Cardiac muscle cell (in vitro differentiated cells and primary cell): Measurements from ENCODE around the gene MCEMP1. TPM values are rescaled to one million over a fixed set of nuclear protein-coding genes. Genes with fewer than 3 reads are reported as not detected.

ENCODE experiments used
- DNase-seq, 2 donors: peaks; one replicate each; pipeline versions ENCODE4 v3.0.0 to v3.0.0-alpha.2; 2010 to 2017; ENCODE audit warnings: low read depth in 1 of 2, low spot score in 1 of 2
- H3K27ac ChIP-seq: fragments of 200-600 bp; sonication (generic); 2 replicates; pipeline ENCODE4 v1.5.1; 2016
- H3K27me3 ChIP-seq: fragments of 200-600 bp; sonication (generic); 2 replicates; pipeline ENCODE4 v1.6.0; 2016; ENCODE audit warnings: control low read depth
- H3K36me3 ChIP-seq: fragments of 200-600 bp; sonication (generic); 2 replicates; pipeline ENCODE4 v1.5.1; 2016; ENCODE audit warnings: control low read depth
- H3K4me1 ChIP-seq: fragments of 200-600 bp; sonication (generic); 2 replicates; pipeline ENCODE4 v1.8.1; 2017; ENCODE audit warnings: low read depth, mild to moderate bottlenecking, mixed run types
- H3K4me3 ChIP-seq: fragments of 200-600 bp; sonication (generic); 2 replicates; pipeline ENCODE4 v1.5.1; 2016; ENCODE audit warnings: mild to moderate bottlenecking
- H3K9me3 ChIP-seq: fragments of 200-600 bp; sonication (generic); 2 replicates; pipeline ENCODE4 v1.5.1; 2017; ENCODE audit warnings: low read depth, mild to moderate bottlenecking, control low read depth
- polyA plus RNA-seq: library from polyadenylated mRNA; unstranded; fragments of >200 nt; fragmentation: Nextera tagmentation; extraction: Ambion mirVana; gene quantifications from 2 replicates; pipeline ENCODE4 v1.2.1, GENCODE V29; 2016
- total RNA-seq: library from RNA; depleted of rRNA; stranded (reverse); fragments of >200 nt; gene quantifications from 2 replicates; pipeline ENCODE4 v1.2.3, GENCODE V29; 2016
- TF ChIP-seq, protein P1 (sequence below): IDR thresholded peaks from 2 replicates; pipeline ENCODE4 v1.5.1; 2012; ENCODE audit warnings: low read depth, mild to moderate bottlenecking, low read length

The MCEMP1 gene
- total and polyA plus RNA-seq, 2 experiments from 2014 or later, result not detected

GRCh38 chr19:7698583-7698982 is 21.7 kb downstream of the MCEMP1 start:
- Histone ChIP-seq H3K4me3 (no peak overlapping the region), H3K9me3 (no peaks in the 10 kb centered on the region), H3K4me1 (no peaks in the 10 kb centered on the region), H3K27ac (no peak overlapping the region), H3K36me3 (no peaks in the 10 kb centered on the region), H3K27me3 (peaks cover 11% of the 10 kb centered on the region)
- DNase-seq, result no peak
- TF ChIP-seq, protein P1, sequence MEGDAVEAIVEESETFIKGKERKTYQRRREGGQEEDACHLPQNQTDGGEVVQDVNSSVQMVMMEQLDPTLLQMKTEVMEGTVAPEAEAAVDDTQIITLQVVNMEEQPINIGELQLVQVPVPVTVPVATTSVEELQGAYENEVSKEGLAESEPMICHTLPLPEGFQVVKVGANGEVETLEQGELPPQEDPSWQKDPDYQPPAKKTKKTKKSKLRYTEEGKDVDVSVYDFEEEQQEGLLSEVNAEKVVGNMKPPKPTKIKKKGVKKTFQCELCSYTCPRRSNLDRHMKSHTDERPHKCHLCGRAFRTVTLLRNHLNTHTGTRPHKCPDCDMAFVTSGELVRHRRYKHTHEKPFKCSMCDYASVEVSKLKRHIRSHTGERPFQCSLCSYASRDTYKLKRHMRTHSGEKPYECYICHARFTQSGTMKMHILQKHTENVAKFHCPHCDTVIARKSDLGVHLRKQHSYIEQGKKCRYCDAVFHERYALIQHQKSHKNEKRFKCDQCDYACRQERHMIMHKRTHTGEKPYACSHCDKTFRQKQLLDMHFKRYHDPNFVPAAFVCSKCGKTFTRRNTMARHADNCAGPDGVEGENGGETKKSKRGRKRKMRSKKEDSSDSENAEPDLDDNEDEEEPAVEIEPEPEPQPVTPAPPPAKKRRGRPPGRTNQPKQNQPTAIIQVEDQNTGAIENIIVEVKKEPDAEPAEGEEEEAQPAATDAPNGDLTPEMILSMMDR, result no peak

GRCh38 chr19:7699003-7699402 is 22.1 kb downstream of the MCEMP1 start:
- no peaks in the 10 kb centered on the region for H3K4me1 ChIP-seq
- no peaks in the 10 kb centered on the region for H3K36me3 ChIP-seq
- DNase-seq, result no peak
- peaks cover 11% of the 10 kb centered on the region for H3K27me3 ChIP-seq
- no peak overlapping the region for H3K4me3 ChIP-seq
- TF ChIP-seq, protein P1, result no peak
- no peaks in the 10 kb centered on the region for H3K9me3 ChIP-seq
- H3K27ac ChIP-seq, result no peak overlapping the region

DNA sequence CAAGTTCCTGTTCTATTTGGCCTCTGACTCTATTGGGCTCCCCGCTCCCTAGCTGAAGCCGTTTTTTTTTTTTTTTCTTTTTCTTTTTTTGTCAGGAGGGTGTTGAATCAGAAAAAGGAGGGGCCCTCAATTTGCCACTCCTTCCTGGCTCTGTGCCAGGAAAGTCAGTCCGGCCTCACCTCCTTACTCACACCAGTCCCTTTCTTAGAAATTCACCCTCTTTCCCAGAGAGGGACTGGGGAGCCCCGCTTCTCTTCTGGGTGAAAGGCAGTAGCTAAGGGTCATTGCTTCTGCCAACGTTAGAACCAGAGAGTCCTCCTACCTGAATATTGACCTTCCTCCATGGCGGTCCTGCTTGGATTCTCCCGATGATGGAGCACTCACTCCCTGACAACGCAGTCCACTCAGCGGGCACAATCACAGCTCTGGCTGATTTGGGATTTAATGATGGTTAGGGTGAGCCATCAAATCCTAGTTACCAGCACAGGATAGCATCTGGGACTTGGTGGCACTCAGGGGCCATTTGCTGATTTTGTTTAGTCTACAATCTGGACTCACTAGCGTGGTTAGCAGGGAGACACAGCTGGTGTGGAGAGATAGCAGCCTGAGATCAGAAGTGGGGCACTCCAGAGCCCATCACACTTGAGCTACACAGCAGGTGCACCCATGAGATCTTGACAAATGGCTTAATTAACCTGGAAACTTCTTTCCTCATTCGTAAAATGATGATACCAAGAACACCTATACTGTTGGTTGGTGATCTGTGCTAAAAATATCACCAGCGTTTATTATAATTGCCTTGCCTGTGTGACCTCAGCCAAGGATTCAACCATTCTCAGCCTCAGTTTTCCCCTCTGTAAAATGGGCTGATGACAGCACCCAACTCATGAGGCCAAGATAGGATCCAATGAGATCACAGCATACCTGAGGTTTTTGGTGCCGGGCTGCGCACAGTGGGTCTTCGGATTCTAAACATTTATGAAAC is 22.8 kb downstream of the MCEMP1 start:
- no peaks in the 10 kb centered on the region for H3K9me3 ChIP-seq
- DNase-seq, result no peak
- H3K4me1 ChIP-seq, result no peaks in the 10 kb centered on the region
- no peak overlapping the region for H3K27ac ChIP-seq
- peaks cover 11% of the 10 kb centered on the region for H3K27me3 ChIP-seq
- no peak overlapping the region for H3K4me3 ChIP-seq
- H3K36me3 ChIP-seq, result no peaks in the 10 kb centered on the region
- TF ChIP-seq, protein P1, result no peak

- no peak for DNase-seq
- H3K36me3 ChIP-seq, result no peaks in the 10 kb centered on the region
Observed at GRCh38 chr19:7701049-7701653, 24.3 kb downstream of the MCEMP1 start.

DNA sequence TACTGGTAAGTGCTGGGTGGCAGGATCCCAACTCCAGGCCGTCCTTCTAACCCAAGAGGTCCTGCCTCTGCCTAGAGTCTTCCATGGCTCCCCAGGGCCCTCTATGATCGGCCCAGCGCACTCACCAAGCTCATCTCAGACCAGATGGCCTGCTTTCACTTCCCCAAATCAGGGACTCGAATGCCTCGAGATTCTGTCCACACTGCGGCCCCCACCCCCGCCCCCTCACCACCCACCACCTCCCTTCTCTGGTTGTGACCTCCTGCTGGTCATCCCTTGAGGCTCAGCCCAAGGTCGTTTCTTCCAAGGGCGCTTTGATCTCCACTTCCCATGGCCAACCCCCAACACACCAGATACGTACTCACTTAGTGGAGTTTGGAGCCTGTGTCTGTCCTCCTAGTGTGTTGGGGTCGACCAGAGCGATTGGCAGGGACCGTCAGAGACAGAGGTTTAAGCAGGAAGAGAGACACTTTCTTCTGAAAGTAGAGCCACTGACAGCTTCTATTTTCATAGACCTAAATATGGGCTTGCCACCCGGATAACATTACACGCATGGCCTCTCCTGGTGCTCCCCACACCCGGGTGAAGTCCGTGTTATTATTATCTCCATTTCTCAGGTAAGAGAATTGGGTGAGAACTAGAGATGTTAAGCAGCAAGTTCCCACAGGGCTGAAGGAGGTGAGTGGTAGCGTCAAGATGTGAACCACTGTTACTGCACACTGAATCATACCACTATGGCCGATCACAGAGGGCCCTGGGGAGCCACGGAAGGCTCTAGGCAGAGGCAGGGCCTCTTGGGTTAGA is 25.0 kb downstream of the MCEMP1 start, which contains the start of gene FCER2:
FCER2 (minus strand) TSS at position 478 of the 804 bp plus-strand sequence. CDS start 2,371 bp downstream, outside the sequence.
- H3K4me1 ChIP-seq, result no peaks in the 10 kb centered on the region
- H3K4me3 ChIP-seq, result no peak within 1 kb of the TSS
- DNase-seq, result no peak
- peaks cover 8% of the 10 kb centered on the region for H3K27me3 ChIP-seq
- H3K36me3 ChIP-seq, result no peaks in the 10 kb centered on the region
- H3K27ac ChIP-seq, result no peak within 1 kb of the TSS
- TF ChIP-seq, protein P1, result no peak
- H3K9me3 ChIP-seq, result no peaks in the 10 kb centered on the region

More at GRCh38 chr19:7701049-7701653, 24.3 kb downstream of the MCEMP1 start:
- Histone ChIP-seq H3K27ac (no peak overlapping the region), H3K9me3 (no peaks in the 10 kb centered on the region), H3K4me1 (no peaks in the 10 kb centered on the region), H3K4me3 (no peak overlapping the region), H3K27me3 (peaks cover 11% of the 10 kb centered on the region)
- TF ChIP-seq, protein P1, result no peak
